GM12875 (cell line): ENCODE measurements around the gene SLC2A5.
A peak's percentile ranks its signal among the peaks of the same experiment; 100 is the strongest.

Source experiments
- H3K4me3 ChIP-seq: one replicate; pipeline ENCODE4 v1.5.1; 2011; ENCODE audit warnings: low read depth, low read length, control low read depth
- TF ChIP-seq, protein P1 (sequence below): IDR thresholded peaks from 2 replicates; pipeline ENCODE4 v1.5.1; 2011; ENCODE audit warnings: low read depth, mild to moderate bottlenecking, control low read depth, inconsistent platforms, low read length, moderate library complexity, borderline replicate concordance; ENCODE audit not compliant: insufficient read depth

Gene SLC2A5

DNA sequence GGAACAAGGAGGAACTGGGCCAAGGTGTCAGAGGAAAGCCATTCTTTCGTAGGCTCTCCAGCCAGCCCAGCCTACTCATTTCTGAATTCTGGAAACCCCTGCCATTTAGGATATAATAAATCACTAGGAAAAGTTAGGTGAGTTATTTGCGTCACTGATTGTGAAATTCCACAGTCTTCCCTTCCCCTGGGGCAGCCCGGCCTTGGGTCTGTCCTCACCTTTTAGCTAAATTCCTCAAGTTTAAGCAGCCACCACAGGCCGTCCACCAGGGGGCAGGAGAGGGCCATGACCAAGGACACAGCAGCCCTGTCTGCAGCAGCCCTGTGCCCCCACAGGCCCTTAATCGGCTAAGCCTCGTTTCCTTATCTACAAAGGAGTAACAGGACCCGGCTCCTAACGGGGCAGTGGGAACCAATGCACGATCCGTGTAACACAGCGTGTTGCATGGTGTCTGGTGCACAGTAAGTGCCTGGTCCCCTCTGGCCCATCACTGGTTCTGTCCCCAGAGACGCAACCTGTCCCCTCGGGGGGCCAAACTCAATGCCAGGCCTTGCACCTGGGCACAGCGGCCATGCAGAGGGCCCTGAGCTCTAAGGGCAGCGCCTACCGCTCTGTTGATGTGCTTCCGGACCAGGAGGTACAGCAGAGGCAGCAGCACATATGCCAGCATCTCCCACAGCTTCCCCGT is 41.4 kb upstream of the SLC2A5 start:
- H3K4me3 ChIP-seq = no peak overlapping the region
- TF ChIP-seq, protein P1, sequence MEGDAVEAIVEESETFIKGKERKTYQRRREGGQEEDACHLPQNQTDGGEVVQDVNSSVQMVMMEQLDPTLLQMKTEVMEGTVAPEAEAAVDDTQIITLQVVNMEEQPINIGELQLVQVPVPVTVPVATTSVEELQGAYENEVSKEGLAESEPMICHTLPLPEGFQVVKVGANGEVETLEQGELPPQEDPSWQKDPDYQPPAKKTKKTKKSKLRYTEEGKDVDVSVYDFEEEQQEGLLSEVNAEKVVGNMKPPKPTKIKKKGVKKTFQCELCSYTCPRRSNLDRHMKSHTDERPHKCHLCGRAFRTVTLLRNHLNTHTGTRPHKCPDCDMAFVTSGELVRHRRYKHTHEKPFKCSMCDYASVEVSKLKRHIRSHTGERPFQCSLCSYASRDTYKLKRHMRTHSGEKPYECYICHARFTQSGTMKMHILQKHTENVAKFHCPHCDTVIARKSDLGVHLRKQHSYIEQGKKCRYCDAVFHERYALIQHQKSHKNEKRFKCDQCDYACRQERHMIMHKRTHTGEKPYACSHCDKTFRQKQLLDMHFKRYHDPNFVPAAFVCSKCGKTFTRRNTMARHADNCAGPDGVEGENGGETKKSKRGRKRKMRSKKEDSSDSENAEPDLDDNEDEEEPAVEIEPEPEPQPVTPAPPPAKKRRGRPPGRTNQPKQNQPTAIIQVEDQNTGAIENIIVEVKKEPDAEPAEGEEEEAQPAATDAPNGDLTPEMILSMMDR = peak; percentile 90

DNA sequence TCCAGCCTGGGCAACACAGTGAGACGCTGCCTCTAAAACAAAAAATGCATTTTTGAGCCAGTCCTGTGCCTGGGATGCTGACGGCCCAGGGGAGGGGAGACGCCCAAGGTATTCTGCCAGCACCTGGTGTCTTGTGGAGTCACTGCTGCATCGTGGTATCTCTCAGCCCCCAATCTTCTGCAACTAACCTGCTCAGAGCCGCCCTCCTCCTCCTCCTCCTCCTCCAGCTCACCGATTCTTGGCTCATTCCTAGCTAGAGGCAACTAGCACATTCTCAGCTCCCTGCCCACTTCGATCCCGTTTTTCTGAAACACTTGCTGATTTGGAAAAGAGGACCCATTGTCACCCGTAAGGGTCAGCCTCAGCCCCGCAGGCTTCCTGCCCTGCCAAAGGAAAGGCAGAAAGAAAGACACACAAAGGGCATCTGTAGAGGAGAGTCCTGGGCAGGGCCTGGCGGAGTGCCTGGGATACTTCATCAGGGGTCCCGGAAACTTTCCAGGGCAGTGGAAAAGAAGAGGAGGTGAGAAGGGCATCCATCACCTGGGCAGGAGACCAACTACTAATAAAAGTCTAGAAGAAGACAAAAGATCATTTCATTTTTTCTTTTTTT is 38.7 kb upstream of the SLC2A5 start:
- H3K4me3 ChIP-seq = no peak overlapping the region
- TF ChIP-seq, protein P1 = no peak

DNA sequence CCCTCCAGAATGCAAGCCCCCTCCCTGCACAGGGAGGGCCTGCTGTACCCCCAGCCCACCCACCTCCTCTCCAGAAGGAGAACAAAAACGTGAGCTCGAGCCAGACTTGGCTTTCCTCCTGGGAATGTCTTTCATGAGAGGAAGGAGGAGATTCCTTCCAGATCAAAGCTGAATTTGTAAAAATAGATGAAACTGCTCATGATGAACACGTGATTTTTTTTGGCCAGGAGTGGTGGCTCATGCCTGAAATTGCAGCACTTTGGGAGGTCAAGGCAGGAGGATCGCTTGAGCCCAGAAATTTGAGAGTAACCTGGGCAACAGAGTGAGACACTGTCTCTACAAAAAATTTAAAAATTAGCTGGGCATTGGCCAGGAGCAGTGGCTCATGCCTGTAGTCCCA is 37.7 kb upstream of the SLC2A5 start:
- TF ChIP-seq, protein P1 = no peak
- H3K4me3 ChIP-seq = no peak overlapping the region

DNA sequence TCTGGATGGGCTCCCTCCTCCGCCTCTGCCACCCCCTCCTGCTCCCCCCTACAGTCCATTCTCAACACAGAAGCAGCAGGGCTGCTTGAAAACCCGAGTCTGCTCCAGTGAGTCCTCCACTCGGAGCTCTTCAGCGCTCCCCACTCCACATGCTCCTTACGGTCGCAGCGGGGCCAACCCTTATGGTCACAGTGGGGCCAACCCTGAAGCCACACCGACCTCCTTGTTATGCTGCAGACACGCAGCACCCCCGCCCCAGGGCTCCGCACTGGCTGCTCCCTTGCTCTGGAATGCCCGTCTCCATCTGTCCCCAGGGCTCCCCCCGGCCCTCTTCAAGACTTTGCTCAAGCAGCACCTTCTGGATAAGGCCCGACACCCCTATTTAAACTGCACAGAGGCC is 36.9 kb upstream of the SLC2A5 start:
- TF ChIP-seq, protein P1 = no peak
- no peak overlapping the region for H3K4me3 ChIP-seq

DNA sequence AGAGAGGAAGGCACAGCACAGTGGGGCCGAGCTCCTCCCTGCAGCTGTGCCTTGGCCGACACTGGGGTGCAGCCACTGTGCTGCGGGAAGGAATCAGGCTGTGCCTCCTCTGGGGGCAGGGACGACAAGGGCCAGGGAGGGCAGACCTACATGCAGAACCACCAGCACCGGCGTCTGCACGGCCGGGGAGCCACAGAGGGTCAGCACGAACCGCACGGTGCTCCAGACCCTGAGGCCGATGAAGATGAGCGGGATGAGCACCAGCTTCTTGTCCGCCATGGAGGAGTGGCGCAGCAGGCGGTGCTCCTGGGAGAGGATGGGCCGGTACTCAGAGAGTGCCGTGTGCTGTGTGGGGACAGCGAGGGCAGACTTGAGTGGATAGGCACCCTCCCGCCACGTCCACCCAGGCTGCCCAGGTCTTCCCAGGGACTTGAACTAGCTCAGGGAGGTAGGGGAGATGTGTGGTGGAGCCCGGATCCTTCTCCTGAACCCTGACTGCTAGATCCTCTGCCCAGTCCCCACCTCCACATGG is 36.0 kb upstream of the SLC2A5 start:
- TF ChIP-seq, protein P1 = no peak
- no peak overlapping the region for H3K4me3 ChIP-seq

DNA sequence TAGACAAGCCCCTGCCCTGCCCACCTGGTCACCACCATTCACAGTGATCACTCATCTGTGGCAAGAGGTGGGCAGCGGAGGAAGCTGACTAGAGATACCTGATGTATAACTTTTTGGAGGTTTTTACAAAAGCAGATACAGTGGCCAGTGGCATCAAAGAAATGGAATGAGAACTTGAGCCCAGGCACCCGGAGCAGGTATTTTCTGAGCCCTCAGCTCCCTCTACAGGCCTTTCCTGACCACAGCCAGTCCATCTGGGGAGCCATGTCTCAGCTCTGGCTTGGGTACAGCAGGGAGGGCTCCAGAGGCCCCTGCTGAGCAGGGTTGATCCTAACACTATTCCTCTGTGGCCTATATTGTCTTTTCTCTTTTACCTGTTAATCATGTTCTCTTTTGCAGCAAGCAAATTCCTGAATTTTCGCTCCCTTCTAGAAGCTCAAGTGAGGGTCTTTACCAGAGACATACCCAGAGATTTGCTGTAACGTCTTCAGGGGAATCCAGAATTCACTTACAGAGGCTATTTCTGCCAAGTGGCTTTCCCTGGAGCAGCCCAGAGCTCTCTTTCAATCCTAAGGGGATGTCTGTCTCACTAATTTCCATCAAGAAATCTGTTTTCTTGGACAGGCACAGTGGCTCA is 32.2 kb upstream of the SLC2A5 start:
- no peak overlapping the region for H3K4me3 ChIP-seq
- TF ChIP-seq, protein P1 = peak; percentile 79

DNA sequence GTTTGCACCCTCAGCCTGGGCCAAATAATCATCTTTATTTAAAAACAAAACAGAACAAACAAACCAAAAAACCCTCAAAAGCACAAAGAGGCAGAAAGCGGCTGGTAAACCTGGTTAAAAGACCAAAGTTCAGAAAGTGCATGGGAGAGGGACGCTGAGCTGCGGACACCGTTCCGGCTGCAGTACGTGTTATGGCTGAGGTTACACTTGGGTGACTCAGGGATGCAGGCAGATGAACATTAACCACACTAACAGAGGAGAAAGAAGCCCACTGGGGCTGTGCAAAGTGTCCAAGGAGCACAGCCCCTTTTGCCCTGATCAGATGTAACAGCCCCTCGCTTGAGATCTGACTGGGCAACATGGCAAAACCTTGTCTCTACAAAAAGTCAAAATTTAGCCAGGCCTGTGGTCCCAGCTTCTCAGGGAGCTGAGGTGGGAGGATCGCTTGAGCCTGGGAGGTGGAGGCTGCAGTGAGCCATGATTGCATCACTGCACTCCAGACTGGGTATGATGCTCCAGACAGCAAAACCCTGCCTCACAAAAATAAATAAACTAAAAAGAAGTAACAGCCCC is 31.1 kb upstream of the SLC2A5 start:
- H3K4me3 ChIP-seq = no peak overlapping the region
- TF ChIP-seq, protein P1 = no peak
